Mucosa of rectum (tissue), 2 donors: ENCODE measurements around the gene ART5.

Source experiments
- H3K27ac ChIP-seq, 2 donors: one replicate each; pipeline ENCODE4 v1.7.0; 2013; ENCODE audit warnings: inconsistent platforms in 2 of 2, low read depth in 2 of 2, low read length in 2 of 2
- H3K27me3 ChIP-seq, 2 donors: one replicate each; pipeline ENCODE4 v1.7.0; 2013; ENCODE audit warnings: low read length in 2 of 2; ENCODE audit not compliant: control insufficient read depth in 2 of 2, insufficient read depth in 2 of 2
- H3K36me3 ChIP-seq, 2 donors: one replicate each; pipeline ENCODE4 v1.7.0; 2013; ENCODE audit warnings: low read length in 2 of 2; ENCODE audit not compliant: control insufficient read depth in 2 of 2, insufficient read depth in 2 of 2
- H3K4me1 ChIP-seq, 2 donors: one replicate each; pipeline ENCODE4 v1.7.0; 2013; ENCODE audit warnings: low read length in 2 of 2, mild to moderate bottlenecking in 1 of 2; ENCODE audit not compliant: control insufficient read depth in 2 of 2, insufficient read depth in 2 of 2
- H3K4me3 ChIP-seq, 2 donors: one replicate each; pipeline ENCODE4 v1.7.0; 2013; ENCODE audit warnings: low read length in 2 of 2
- H3K9ac ChIP-seq, 2 donors: one replicate each; pipeline ENCODE4 v1.7.0; 2013; ENCODE audit warnings: low read length in 2 of 2, low read depth in 1 of 2, mild to moderate bottlenecking in 1 of 2
- H3K9me3 ChIP-seq, 2 donors: one replicate each; pipeline ENCODE4 v1.7.0; 2013; ENCODE audit warnings: low read length in 2 of 2; ENCODE audit not compliant: control insufficient read depth in 2 of 2
- donor health status: healthy.
- donor health status: Normal muscosa, but diverticular disease.

Gene ART5

GRCh38 chr11:3669742-3670183 is 28.0 kb upstream of the ART5 start:
- no peaks in the 10 kb centered on the region for H3K27me3 ChIP-seq
- H3K4me3 ChIP-seq = no peak overlapping the region
- no peak overlapping the region for H3K27ac ChIP-seq
- H3K9ac ChIP-seq = no peak overlapping the region
- H3K9me3 ChIP-seq = no peaks in the 10 kb centered on the region
- peaks cover 21 to 58% of the 10 kb centered on the region in 2 donors for H3K36me3 ChIP-seq
- H3K4me1 ChIP-seq = no peaks in the 10 kb centered on the region

GRCh38 chr11:3669128-3669527 is 27.3 kb upstream of the ART5 start:
- H3K27ac ChIP-seq = no peak overlapping the region
- no peaks in the 10 kb centered on the region for H3K4me1 ChIP-seq
- H3K9me3 ChIP-seq = no peaks in the 10 kb centered on the region
- H3K9ac ChIP-seq = no peak overlapping the region
- no peaks in the 10 kb centered on the region for H3K27me3 ChIP-seq
- peaks cover 25 to 52% of the 10 kb centered on the region in 2 donors for H3K36me3 ChIP-seq
- no peak overlapping the region for H3K4me3 ChIP-seq

DNA sequence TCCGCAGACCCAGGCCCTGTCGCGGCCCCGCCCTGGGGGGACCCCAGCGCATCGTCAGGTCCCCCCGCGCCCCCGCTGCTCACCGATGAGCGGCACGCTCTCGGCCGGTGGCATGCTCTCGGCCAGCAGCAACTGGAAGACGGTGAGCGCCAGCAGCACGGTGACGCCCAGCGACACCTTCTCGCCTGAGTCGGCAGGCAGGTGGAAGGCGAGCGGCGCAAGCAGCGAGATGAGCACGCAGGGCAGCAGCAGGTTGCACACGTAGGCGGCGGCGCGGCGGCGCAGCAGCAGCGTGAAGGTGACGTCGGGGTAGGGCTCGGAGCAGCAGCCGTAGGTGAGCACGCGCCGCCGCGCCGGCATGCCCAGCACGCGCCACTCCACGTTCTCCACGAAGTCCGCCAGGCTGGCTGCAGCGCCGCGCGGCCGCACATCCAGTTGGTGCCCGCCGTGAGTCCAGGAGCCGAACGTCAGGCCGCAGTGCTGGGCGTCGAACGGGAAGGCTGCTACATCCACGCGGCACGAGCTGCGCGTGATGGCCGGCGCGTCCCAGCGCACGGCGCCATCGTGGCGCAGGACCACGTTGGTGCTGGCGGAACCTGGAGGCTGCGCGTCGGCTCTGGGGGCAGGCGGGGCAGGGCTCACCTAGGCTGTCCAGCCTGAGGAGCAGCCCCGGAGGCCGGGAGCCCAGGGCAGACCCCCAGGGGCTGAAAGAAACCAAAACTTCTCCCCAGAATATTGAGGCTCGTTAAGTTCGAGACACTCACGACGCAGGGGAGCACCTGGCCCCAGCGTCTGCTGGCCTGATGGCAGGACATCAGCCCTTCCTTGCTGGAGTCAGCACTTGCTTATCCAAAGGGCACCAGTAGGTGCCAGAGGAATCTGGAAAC is 25.6 kb upstream of the ART5 start:
- Histone ChIP-seq H3K4me1 (no peaks in the 10 kb centered on the region), H3K27me3 (no peaks in the 10 kb centered on the region), H3K9ac (no peak overlapping the region), H3K36me3 (peaks cover 17 to 38% of the 10 kb centered on the region in 2 donors), H3K27ac (no peak overlapping the region), H3K9me3 (no peaks in the 10 kb centered on the region), H3K4me3 (no peak overlapping the region)

DNA sequence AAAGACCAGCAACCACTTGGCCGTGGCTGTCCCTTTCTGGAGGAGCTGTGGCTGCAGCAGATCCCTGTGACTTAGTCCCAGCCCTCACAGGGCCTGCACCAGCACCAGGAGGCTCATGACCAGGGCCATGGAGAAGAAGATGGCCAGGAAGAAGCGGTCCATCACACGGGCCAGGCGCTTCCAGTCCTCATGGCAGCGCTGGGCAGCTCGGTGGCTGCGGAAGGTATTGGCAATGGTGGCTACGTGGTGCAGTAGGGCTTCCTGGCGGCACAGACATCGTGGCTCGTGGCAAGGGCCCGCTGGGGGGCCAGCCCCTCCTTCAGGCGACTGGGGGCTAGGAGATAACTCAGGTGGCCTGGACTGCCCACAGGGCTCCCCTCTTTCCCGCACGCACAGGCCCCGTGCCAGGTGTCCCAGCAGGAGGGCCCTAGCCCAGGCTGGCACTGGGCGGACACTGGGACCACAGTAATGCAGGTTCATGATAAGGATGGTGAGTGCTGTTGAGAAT is 24.3 kb upstream of the ART5 start:
- H3K9ac ChIP-seq = no peak overlapping the region
- no peak overlapping the region for H3K27ac ChIP-seq
- H3K4me3 ChIP-seq = no peak overlapping the region
- H3K9me3 ChIP-seq = no peaks in the 10 kb centered on the region
- no peaks in the 10 kb centered on the region for H3K27me3 ChIP-seq
- no peaks in the 10 kb centered on the region for H3K4me1 ChIP-seq
- peaks cover 11 to 27% of the 10 kb centered on the region in 2 donors for H3K36me3 ChIP-seq

DNA sequence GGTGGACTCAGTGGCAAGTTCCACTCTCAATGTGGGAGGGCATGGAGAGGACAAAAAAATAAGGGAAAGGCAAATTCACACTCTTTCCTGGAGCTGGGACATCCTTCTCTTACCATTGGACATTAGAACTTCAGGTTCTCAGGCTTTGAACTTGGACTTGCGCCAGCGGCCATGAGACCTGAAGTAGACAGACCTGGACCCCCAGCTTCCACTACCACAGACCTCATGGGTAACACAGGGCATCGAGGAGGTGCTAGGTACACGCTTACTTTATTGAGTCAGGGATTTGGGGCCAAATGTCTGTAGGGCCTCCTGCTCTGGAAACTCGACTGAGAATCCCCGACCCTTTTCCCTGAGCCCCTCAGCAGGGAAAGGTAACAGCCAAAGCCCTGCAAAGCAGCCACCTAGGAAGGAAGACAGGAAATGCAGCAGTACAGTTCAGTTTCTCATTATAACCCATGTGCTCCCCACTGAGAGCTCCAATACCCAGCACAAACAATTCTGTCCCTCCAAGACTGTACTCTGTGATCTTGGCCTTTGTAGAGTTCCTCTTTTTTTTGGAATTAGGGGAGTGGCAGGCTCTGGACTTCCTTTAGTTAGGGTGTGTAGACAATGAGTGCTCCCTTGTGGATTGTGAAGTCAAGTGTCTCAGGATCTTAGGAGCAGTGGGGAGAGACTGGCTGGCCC is 23.7 kb upstream of the ART5 start:
- Histone ChIP-seq H3K4me3 (no peak overlapping the region), H3K36me3 (peaks cover 11 to 21% of the 10 kb centered on the region in 2 donors), H3K9ac (no peak overlapping the region), H3K4me1 (no peaks in the 10 kb centered on the region), H3K27me3 (no peaks in the 10 kb centered on the region), H3K9me3 (no peaks in the 10 kb centered on the region), H3K27ac (no peak overlapping the region)

- no peak overlapping the region for H3K4me3 ChIP-seq
- H3K36me3 ChIP-seq = peaks cover 10 to 20% of the 10 kb centered on the region in 2 donors
- no peaks in the 10 kb centered on the region for H3K9me3 ChIP-seq
- no peak overlapping the region for H3K27ac ChIP-seq
- no peaks in the 10 kb centered on the region for H3K4me1 ChIP-seq
- no peaks in the 10 kb centered on the region for H3K27me3 ChIP-seq
- H3K9ac ChIP-seq = no peak overlapping the region
Observed at GRCh38 chr11:3664032-3664630, 22.3 kb upstream of the ART5 start.

DNA sequence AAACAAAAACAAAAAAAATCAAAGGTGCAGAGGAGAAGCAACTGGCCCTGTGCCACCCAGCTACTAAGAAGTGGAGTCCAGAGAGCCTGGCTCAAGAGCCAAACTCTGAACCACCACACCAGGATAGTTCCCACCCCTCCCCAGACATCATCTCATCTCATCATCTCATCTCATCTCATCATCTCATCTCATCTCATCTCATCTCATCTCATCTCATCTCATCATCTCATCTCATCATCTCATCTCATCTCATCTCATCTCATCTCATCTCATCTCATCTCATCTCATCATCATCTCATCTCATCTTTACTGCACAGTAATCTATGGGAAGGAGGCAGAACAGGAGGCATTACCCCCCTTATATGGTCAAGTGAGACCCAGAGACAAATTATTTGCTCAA is 21.1 kb upstream of the ART5 start:
- Histone ChIP-seq H3K27me3 (no peaks in the 10 kb centered on the region), H3K4me3 (no peak overlapping the region), H3K9ac (no peak overlapping the region), H3K9me3 (no peaks in the 10 kb centered on the region), H3K27ac (no peak overlapping the region), H3K36me3 (peaks cover 8 to 15% of the 10 kb centered on the region in 2 donors), H3K4me1 (no peaks in the 10 kb centered on the region)

DNA sequence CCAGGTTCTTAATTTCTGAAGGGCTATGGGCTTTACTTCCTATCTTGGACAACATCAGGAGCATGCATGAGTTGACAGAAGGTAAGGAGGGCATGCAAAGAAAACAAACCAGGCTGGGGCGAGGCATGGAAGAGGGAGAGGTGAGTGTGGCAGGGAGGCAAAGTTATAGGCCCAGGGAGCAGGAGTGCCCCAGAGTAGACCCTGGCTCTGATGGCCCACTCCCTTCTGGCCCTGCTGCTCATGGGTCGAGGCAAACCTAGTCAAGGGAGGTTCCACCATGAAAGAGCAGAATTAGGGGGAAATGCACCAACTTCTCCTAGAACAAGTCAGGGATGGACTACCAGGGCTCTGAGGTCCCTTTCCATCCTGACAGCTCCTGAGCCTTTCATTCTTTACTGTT is 19.2 kb upstream of the ART5 start:
- Histone ChIP-seq H3K27ac (no peak overlapping the region), H3K27me3 (no peaks in the 10 kb centered on the region), H3K4me3 (no peak overlapping the region), H3K4me1 (no peaks in the 10 kb centered on the region), H3K9me3 (no peaks in the 10 kb centered on the region), H3K36me3 (peaks cover 5 to 8% of the 10 kb centered on the region in 2 donors), H3K9ac (no peak overlapping the region)

DNA sequence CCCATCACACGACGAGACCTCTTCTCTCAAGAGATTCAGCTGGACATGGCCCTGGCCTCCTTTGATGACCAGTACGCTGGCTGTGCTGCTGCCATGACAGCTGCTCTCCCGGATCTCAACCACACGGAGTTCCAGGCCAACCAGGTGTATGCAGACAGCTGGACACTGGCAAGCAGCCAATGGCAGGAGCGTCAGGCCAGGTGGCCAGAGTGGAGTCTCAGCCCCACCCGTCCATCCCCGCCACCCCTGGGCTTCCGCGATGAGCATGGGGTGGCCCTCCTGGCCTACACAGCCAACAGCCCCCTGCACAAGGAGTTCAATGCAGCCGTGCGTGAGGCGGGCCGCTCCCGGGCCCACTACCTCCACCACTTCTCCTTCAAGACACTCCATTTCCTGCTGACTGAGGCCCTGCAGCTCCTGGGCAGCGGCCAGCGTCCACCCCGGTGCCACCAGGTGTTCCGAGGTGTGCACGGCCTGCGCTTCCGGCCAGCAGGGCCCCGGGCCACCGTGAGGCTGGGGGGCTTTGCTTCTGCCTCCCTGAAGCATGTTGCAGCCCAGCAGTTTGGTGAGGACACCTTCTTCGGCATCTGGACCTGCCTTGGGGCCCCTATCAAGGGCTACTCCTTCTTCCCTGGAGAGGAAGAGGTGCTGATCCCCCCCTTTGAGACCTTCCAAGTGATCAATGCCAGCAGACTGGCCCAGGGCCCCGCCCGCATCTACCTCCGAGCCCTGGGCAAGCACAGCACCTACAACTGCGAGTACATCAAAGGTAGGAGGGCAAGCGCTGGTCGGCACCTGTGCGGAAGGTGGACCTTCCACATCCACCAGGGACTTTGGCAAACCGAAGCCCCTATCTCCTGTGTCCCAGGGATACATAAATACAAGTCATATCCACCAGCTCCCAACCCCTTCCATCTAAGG is 18.1 kb upstream of the ART5 start:
- Histone ChIP-seq H3K27me3 (peaks cover 0 to 1% of the 10 kb centered on the region in 2 donors), H3K36me3 (peaks cover 0 to 5% of the 10 kb centered on the region in 2 donors), H3K27ac (no peak overlapping the region), H3K9me3 (no peaks in the 10 kb centered on the region), H3K4me3 (no peak overlapping the region), H3K4me1 (no peaks in the 10 kb centered on the region), H3K9ac (no peak overlapping the region)
